ENCODE results near the gene PIEZO2.

Gene PIEZO2

GRCh38 chr18:10896851-10897250 lies 252.5 kb downstream of the PIEZO2 start:
- no peak for DNase-seq (ENCODE audit: low read depth in 2 of 2)

- no peak for DNase-seq (ENCODE audit: low read depth in 2 of 2)
These were observed 253.4 kb downstream of the PIEZO2 start for GRCh38 chr18:10895976-10896375.

GRCh38 chr18:10894501-10894900 lies 254.9 kb downstream of the PIEZO2 start:
- DNase-seq (ENCODE audit: low read depth in 2 of 2) = no peak

GRCh38 chr18:10893761-10894160 lies 255.6 kb downstream of the PIEZO2 start:
- DNase-seq (ENCODE audit: low read depth in 2 of 2) = no peak

- DNase-seq (ENCODE audit: low read depth in 2 of 2) = no peak
These were observed 256.2 kb downstream of the PIEZO2 start for GRCh38 chr18:10893196-10893595.

GRCh38 chr18:10892786-10893185 lies 256.6 kb downstream of the PIEZO2 start:
- no peak for DNase-seq (ENCODE audit: low read depth in 2 of 2)

GRCh38 chr18:10890022-10890421 lies 259.3 kb downstream of the PIEZO2 start:
- DNase-seq (ENCODE audit: low read depth in 2 of 2) = no peak

- no peak for DNase-seq (ENCODE audit: low read depth in 2 of 2)
These were observed 270.7 kb downstream of the PIEZO2 start for GRCh38 chr18:10878703-10879102.

GRCh38 chr18:10877987-10878386 lies 271.4 kb downstream of the PIEZO2 start:
- no peak for DNase-seq (ENCODE audit: low read depth in 2 of 2)

GRCh38 chr18:10875811-10876210 lies 273.6 kb downstream of the PIEZO2 start:
- DNase-seq (ENCODE audit: low read depth in 2 of 2) = no peak

GRCh38 chr18:10872304-10872703 lies 277.1 kb downstream of the PIEZO2 start:
- DNase-seq (ENCODE audit: low read depth in 2 of 2) = no peak

- DNase-seq (ENCODE audit: low read depth in 2 of 2) = no peak
These were observed 284.6 kb downstream of the PIEZO2 start for GRCh38 chr18:10864722-10865121.

- DNase-seq (ENCODE audit: low read depth in 2 of 2) = no peak
These were observed 286.3 kb downstream of the PIEZO2 start for GRCh38 chr18:10863026-10863425.

- DNase-seq (ENCODE audit: low read depth in 2 of 2) = no peak
These were observed 288.4 kb downstream of the PIEZO2 start for GRCh38 chr18:10860928-10861327.

GRCh38 chr18:10860382-10860781 lies 289.0 kb downstream of the PIEZO2 start:
- no peak for DNase-seq (ENCODE audit: low read depth in 2 of 2)

GRCh38 chr18:10858477-10858876 lies 290.9 kb downstream of the PIEZO2 start:
- DNase-seq (ENCODE audit: low read depth in 2 of 2) = no peak

GRCh38 chr18:10856132-10856531 lies 293.2 kb downstream of the PIEZO2 start:
- no peak for DNase-seq (ENCODE audit: low read depth in 2 of 2)

GRCh38 chr18:10852385-10853303 lies 296.7 kb downstream of the PIEZO2 start:
- no peak for DNase-seq (ENCODE audit: low read depth in 2 of 2)

- DNase-seq (ENCODE audit: low read depth in 2 of 2) = no peak
These were observed 297.5 kb downstream of the PIEZO2 start for GRCh38 chr18:10851824-10852319.

- DNase-seq (ENCODE audit: low read depth in 2 of 2) = no peak
These were observed 298.5 kb downstream of the PIEZO2 start for GRCh38 chr18:10850840-10851239.

GRCh38 chr18:10850216-10850615 lies 299.2 kb downstream of the PIEZO2 start:
- no peak for DNase-seq (ENCODE audit: low read depth in 2 of 2)

GRCh38 chr18:10847907-10848306 lies 301.5 kb downstream of the PIEZO2 start:
- DNase-seq (ENCODE audit: low read depth in 2 of 2) = no peak

GRCh38 chr18:10847408-10847790 lies 302.0 kb downstream of the PIEZO2 start:
- DNase-seq (ENCODE audit: low read depth in 2 of 2) = no peak
